Measurements from ENCODE around the gene CNR2.
"Not testable (repeated sequence)": the region's sequence is repeated elsewhere in the genome, so short reads cannot be mapped to it uniquely, and the experiment has no call there.

Gene CNR2

DNA sequence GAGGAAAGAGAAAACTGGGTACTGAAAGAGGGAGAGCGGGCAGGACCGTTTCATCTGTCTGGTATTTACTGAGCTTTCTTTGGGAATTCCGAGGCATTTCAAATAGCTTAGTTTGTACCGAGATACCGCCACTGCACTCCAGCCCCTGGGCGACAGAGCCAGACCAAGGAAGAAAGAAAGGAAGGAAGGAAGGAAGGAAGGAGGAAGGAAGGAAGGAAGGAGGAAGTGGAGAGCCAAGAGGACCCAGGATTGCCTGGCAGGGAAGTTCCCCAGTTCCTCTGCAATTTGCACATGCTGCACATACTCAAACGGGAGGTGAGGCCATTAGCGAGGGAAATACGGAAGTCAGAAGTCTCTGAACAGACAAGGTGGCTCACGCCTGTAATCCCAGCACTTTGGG lies 44.1 kb downstream of the CNR2 start:
- Histone ChIP-seq H3K9me3 (ENCODE audit: insufficient read depth, low read depth, low read length) (no peaks in the 10 kb centered on the region), H3K9ac (ENCODE audit: low read depth, low read length) (no peak overlapping the region), H3K27ac (ENCODE audit: low read length) (no peak overlapping the region), H3K4me1 (ENCODE audit: insufficient read depth, low read length) (no peaks in the 10 kb centered on the region), H3K4me3 (ENCODE audit: low read length) (no peak overlapping the region), H3K27me3 (ENCODE audit: insufficient read depth, low read length) (peaks cover 48% of the 10 kb centered on the region), H3K36me3 (ENCODE audit: insufficient read depth, low read depth, low read length) (no peaks in the 10 kb centered on the region)

DNA sequence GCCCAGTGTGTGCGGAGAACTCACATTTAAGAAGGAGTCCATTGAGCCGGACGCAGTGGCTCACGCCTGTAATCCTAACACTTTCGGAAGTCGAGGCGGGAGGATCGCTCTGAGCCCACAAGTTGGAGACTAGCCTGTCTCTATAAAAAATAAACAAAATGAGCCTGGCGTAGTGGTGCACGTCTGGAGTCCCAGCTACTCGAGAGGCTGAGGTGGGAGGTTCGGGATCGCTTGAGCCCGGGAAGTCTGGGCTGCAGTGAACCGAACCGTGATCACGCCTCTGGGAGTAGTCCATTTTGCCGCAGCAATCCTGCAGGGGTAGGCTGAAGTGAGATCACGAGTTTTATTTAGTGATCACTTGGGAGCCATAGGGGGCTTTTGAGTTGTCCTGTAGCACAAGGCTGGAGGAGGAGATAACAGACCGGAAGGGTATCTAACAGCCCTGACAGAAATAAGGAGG lies 44.6 kb downstream of the CNR2 start:
- no peak overlapping the region for H3K9ac ChIP-seq (ENCODE audit: low read depth, low read length)
- no peaks in the 10 kb centered on the region for H3K36me3 ChIP-seq (ENCODE audit: insufficient read depth, low read depth, low read length)
- peak overlapping the region; percentile 85; the same call in 1 of the 2 replicates for H3K4me3 ChIP-seq (ENCODE audit: low read length)
- peaks cover 48% of the 10 kb centered on the region for H3K27me3 ChIP-seq (ENCODE audit: insufficient read depth, low read length)
- no peaks in the 10 kb centered on the region for H3K9me3 ChIP-seq (ENCODE audit: insufficient read depth, low read depth, low read length)
- H3K27ac ChIP-seq (ENCODE audit: low read length): no peak overlapping the region
- no peaks in the 10 kb centered on the region for H3K4me1 ChIP-seq (ENCODE audit: insufficient read depth, low read length)

GRCh38 chr1:23867895-23868556 lies 45.1 kb downstream of the CNR2 start, which contains the start of gene FUCA1:
TSS of gene FUCA1 (minus strand) at chr1:23868290. CDS start at chr1:23868286, 4 bp downstream.
- H3K4me3 ChIP-seq (ENCODE audit: low read length): peak within 1 kb of the TSS; percentile 85
- H3K27me3 ChIP-seq (ENCODE audit: insufficient read depth, low read length): peaks cover 48% of the 10 kb centered on the region
- no peaks in the 10 kb centered on the region for H3K9me3 ChIP-seq (ENCODE audit: insufficient read depth, low read depth, low read length)
- peak within 1 kb of the TSS; percentile 15; the same call in 1 of the 2 replicates for H3K9ac ChIP-seq (ENCODE audit: low read depth, low read length)
- no peaks in the 10 kb centered on the region for H3K4me1 ChIP-seq (ENCODE audit: insufficient read depth, low read length)
- H3K27ac ChIP-seq (ENCODE audit: low read length): no peak within 1 kb of the TSS
- H3K36me3 ChIP-seq (ENCODE audit: insufficient read depth, low read depth, low read length): no peaks in the 10 kb centered on the region

- Histone ChIP-seq H3K27ac (ENCODE audit: low read length) (no peak overlapping the region), H3K27me3 (ENCODE audit: insufficient read depth, low read length) (peaks cover 48% of the 10 kb centered on the region), H3K4me3 (ENCODE audit: low read length) (peak overlapping the region; percentile 85), H3K4me1 (ENCODE audit: insufficient read depth, low read length) (no peaks in the 10 kb centered on the region), H3K9me3 (ENCODE audit: insufficient read depth, low read depth, low read length) (no peaks in the 10 kb centered on the region), H3K9ac (ENCODE audit: low read depth, low read length) (peak overlapping the region; percentile 15; the same call in 1 of the 2 replicates), H3K36me3 (ENCODE audit: insufficient read depth, low read depth, low read length) (no peaks in the 10 kb centered on the region)
Observed at GRCh38 chr1:23867542-23867894, 45.6 kb downstream of the CNR2 start.

GRCh38 chr1:23865543-23865930 lies 47.6 kb downstream of the CNR2 start:
- no peak overlapping the region for H3K27ac ChIP-seq (ENCODE audit: low read length)
- H3K27me3 ChIP-seq (ENCODE audit: insufficient read depth, low read length): peaks cover 48% of the 10 kb centered on the region
- H3K9me3 ChIP-seq (ENCODE audit: insufficient read depth, low read depth, low read length): no peaks in the 10 kb centered on the region
- H3K4me1 ChIP-seq (ENCODE audit: insufficient read depth, low read length): no peaks in the 10 kb centered on the region
- H3K4me3 ChIP-seq (ENCODE audit: low read length): no peak overlapping the region
- no peaks in the 10 kb centered on the region for H3K36me3 ChIP-seq (ENCODE audit: insufficient read depth, low read depth, low read length)
- no peak overlapping the region for H3K9ac ChIP-seq (ENCODE audit: low read depth, low read length)

GRCh38 chr1:23864801-23865542 lies 48.2 kb downstream of the CNR2 start:
- no peak overlapping the region for H3K4me3 ChIP-seq (ENCODE audit: low read length)
- H3K27me3 ChIP-seq (ENCODE audit: insufficient read depth, low read length): peaks cover 45% of the 10 kb centered on the region
- no peak overlapping the region for H3K27ac ChIP-seq (ENCODE audit: low read length)
- no peaks in the 10 kb centered on the region for H3K9me3 ChIP-seq (ENCODE audit: insufficient read depth, low read depth, low read length)
- no peak overlapping the region for H3K9ac ChIP-seq (ENCODE audit: low read depth, low read length)
- H3K36me3 ChIP-seq (ENCODE audit: insufficient read depth, low read depth, low read length): no peaks in the 10 kb centered on the region
- no peaks in the 10 kb centered on the region for H3K4me1 ChIP-seq (ENCODE audit: insufficient read depth, low read length)

- H3K36me3 ChIP-seq (ENCODE audit: insufficient read depth, low read depth, low read length): no peaks in the 10 kb centered on the region
- H3K9me3 ChIP-seq (ENCODE audit: insufficient read depth, low read depth, low read length): no peaks in the 10 kb centered on the region
- H3K4me3 ChIP-seq (ENCODE audit: low read length): no peak overlapping the region
- H3K9ac ChIP-seq (ENCODE audit: low read depth, low read length): no peak overlapping the region
- no peaks in the 10 kb centered on the region for H3K4me1 ChIP-seq (ENCODE audit: insufficient read depth, low read length)
- peaks cover 26% of the 10 kb centered on the region for H3K27me3 ChIP-seq (ENCODE audit: insufficient read depth, low read length)
- no peak overlapping the region for H3K27ac ChIP-seq (ENCODE audit: low read length)
Observed at GRCh38 chr1:23862640-23863039, 50.5 kb downstream of the CNR2 start.

DNA sequence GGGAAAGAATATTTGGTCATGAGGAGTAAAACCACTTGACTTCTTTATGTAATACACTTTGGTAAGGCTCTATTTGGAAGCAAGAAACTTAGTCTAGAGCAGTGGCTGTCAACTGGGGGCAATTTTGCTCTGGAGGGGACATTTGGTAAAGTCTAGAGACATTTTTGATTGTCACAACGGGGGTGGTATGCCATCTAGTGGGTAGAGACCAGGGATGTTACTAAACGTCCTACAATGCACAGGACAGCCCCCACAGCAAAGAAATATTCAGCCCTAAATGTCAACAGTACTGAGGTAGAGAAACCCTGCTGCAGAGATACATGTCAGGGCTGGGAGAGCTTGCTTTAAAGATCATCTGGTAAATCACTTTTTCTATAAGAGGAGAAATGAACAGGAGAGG lies 58.6 kb downstream of the CNR2 start:
- no peaks in the 10 kb centered on the region for H3K27me3 ChIP-seq (ENCODE audit: insufficient read depth, low read length)
- no peak overlapping the region for H3K4me3 ChIP-seq (ENCODE audit: low read length)
- H3K36me3 ChIP-seq (ENCODE audit: insufficient read depth, low read depth, low read length): no peaks in the 10 kb centered on the region
- no peak overlapping the region for H3K9ac ChIP-seq (ENCODE audit: low read depth, low read length)
- no peaks in the 10 kb centered on the region for H3K4me1 ChIP-seq (ENCODE audit: insufficient read depth, low read length)
- no peaks in the 10 kb centered on the region for H3K9me3 ChIP-seq (ENCODE audit: insufficient read depth, low read depth, low read length)
- H3K27ac ChIP-seq (ENCODE audit: low read length): no peak overlapping the region

GRCh38 chr1:23853124-23853523 lies 60.0 kb downstream of the CNR2 start:
- not testable (repeated sequence) for H3K9ac ChIP-seq (ENCODE audit: low read depth, low read length); H3K4me3 ChIP-seq (ENCODE audit: low read length); H3K36me3 ChIP-seq (ENCODE audit: insufficient read depth, low read depth, low read length); H3K9me3 ChIP-seq (ENCODE audit: insufficient read depth, low read depth, low read length); H3K4me1 ChIP-seq (ENCODE audit: insufficient read depth, low read length); H3K27me3 ChIP-seq (ENCODE audit: insufficient read depth, low read length); H3K27ac ChIP-seq (ENCODE audit: low read length)

DNA sequence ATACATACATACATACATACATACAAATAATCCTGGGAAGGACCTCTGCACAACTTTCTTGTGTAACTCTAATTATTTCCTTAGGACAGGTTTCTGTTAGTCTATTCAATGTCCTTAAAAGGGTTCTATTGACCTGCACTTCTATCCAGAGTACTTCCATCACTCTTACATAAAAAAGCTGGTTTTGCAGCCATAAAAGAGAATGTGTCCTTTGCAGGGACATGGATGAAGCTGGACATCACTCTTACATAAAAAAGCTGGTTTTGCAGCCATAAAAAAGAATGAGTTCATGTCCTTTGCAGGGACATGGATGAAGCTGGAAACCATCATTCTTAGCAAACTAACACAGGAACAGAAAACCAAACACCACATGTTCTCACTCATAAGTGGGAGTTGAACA lies 61.8 kb downstream of the CNR2 start:
- not testable (repeated sequence) for H3K9ac ChIP-seq (ENCODE audit: low read depth, low read length); H3K27ac ChIP-seq (ENCODE audit: low read length); H3K9me3 ChIP-seq (ENCODE audit: insufficient read depth, low read depth, low read length); H3K4me3 ChIP-seq (ENCODE audit: low read length); H3K27me3 ChIP-seq (ENCODE audit: insufficient read depth, low read length); H3K36me3 ChIP-seq (ENCODE audit: insufficient read depth, low read depth, low read length); H3K4me1 ChIP-seq (ENCODE audit: insufficient read depth, low read length)

DNA sequence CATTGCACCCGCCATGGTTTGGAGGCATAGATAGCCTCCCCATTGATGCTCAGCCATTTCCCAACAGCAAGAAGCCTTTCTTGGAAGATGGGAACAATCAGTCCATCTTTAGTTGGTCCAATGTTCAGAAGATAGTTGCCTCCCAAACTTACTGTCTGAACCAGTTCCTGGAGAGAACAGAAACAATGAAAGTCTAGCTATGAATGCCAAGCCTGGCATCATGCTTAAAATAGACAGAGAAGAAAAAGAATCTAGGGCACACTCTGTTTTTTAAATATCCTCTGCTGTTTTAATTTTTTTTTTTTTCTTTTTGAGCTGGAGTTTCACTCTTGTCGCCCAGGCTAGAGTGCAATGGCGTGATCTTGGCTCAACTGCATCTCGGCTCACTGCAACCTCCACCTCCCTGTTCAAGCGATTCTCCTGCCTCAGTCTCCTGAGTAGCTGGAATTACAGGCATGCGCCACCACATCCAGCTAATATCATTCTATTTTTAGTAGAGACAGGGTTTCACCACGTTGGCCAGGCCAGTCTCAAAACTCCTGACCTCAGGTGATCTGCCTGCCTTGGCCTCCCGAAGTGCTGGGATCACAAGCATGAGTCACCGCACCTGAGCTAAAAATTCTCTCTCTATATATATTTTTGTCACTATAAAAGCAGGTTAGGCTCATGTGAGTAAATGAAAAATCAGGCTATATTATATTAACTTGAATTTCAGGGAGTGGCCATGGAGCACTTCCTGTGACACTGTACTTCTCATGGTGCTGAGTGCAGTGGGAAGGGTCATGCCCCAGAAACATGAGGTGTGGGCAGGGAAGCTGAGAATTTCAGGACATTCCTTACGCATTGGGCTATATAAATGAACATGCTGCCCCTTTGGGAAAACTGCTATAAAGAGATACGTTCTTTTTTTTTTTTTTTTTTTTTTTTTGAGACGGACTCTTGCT lies 64.2 kb downstream of the CNR2 start:
- Histone ChIP-seq H3K27ac (ENCODE audit: low read length) (no peak overlapping the region), H3K36me3 (ENCODE audit: insufficient read depth, low read depth, low read length) (no peaks in the 10 kb centered on the region), H3K27me3 (ENCODE audit: insufficient read depth, low read length) (no peaks in the 10 kb centered on the region), H3K4me3 (ENCODE audit: low read length) (no peak overlapping the region), H3K4me1 (ENCODE audit: insufficient read depth, low read length) (no peaks in the 10 kb centered on the region), H3K9me3 (ENCODE audit: insufficient read depth, low read depth, low read length) (no peaks in the 10 kb centered on the region), H3K9ac (ENCODE audit: low read depth, low read length) (no peak overlapping the region)
